Right lobe of liver (tissue), 4 donors: Measurements from ENCODE around the gene CCDC63.

ENCODE experiments used
- CTCF ChIP-seq, 4 donors: fragments of 200-600 bp in 3 of 4; fragments of 450-650 bp in 1 of 4; IDR thresholded peaks; one replicate each; pipeline versions ENCODE4 v1.5.1 to v1.8.0; 2016 to 2022; ENCODE audit warnings: antibody characterized with exemption in 4 of 4, mild to moderate bottlenecking in 2 of 4
- POLR2A ChIP-seq: fragments of 450-650 bp; IDR thresholded peaks from one replicate; pipeline ENCODE4 v1.6.1; 2017; ENCODE audit warnings: antibody characterized with exemption, mild to moderate bottlenecking
- donor health status: DM: no; HTN: no; CAD: no.
- donor health status: DM: no; HTN: no; CAD: no.
- donor health status: DM: no; HTN: yes; CAD: no.

GRCh38 chr12:110865521-110865920, 18.7 kb downstream of the CCDC63 start:
- TF ChIP-seq CTCF (IDR thresholded peaks at IDR 0.05) = no peak
- no peak for TF ChIP-seq POLR2A
